ENCODE measurements around the gene EXOG.

EXOG gene

DNA sequence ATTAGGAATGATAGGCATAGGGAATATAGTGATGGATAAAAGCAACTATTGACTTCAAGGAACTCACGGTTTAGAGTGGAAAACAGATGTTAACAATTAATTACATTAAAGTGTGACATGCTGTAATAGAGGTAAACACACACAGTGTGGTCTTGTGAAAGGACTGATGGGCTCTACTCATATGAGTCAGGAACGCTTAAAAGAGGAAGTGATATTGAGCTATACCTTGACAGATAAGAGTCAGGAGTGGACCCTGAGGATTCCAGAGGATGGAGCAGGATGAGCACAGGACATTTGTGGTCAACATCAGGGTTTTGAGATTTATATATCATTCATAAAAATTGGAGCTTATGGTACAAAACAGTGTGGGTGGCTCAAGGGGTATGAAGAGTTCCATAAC lies 11.0 kb downstream of the EXOG start:
- DNase-seq (ENCODE audit: low read depth in 2 of 3, low spot score in 2 of 3), result no peak

DNA sequence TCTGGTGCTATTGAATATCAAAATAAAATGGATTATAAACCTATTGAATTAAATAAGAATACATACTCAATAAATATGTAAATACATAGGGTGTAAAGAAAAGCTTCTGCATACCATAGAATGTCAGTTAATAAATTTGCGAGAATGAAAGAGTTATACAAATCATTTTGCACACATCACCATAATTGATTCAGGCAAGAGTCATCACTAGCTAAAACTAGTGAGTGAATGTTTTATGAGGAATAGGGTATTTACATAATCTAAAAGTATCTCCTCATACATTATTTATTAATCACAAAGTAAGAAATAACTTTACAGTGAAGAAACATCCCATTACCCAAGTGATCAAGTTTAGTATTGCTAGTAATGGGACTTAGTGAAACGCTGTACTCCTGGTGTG lies 13.6 kb downstream of the EXOG start:
- no peak for DNase-seq (ENCODE audit: low read depth in 2 of 3, low spot score in 2 of 3)

DNA sequence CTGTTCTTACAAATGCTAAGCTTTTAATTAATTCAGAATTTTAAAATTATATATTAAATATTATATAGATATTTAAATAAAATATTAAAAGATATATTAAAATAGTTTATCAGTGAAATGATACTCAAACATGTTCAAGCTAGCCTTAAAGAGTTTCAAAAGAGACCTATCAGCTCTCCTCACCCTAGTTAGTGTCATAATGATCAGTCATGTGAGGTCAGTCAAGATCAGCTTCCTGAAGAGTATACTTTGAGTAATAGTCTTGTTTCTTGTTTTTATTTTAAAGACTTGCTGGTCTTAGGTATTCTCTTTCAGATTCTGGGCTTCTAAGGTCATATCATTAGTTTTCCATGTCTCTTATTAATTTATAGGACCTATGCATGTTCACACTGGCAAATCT lies 14.5 kb downstream of the EXOG start:
- no peak for DNase-seq (ENCODE audit: low read depth in 2 of 3, low spot score in 2 of 3)

DNA sequence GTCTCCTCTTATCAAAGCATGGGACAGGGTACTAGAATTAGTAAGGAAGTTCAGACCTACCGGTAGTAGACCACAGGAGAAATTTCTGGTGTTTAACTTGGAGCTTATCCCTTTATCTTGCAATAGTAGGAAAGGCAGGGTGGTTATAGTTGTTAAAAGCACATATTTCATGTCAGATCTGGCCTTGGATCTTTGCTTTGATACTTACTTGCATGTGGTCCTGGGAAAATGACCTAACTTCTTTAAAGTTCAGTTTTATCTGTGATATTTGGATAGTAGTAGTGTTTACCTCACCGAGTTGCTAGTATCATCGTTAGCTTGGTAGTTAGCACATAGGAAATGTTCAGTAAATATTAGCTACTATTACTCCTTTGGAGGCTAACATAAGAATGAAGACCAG lies 15.4 kb downstream of the EXOG start:
- DNase-seq (ENCODE audit: low read depth in 2 of 3, low spot score in 2 of 3), result no peak

DNA sequence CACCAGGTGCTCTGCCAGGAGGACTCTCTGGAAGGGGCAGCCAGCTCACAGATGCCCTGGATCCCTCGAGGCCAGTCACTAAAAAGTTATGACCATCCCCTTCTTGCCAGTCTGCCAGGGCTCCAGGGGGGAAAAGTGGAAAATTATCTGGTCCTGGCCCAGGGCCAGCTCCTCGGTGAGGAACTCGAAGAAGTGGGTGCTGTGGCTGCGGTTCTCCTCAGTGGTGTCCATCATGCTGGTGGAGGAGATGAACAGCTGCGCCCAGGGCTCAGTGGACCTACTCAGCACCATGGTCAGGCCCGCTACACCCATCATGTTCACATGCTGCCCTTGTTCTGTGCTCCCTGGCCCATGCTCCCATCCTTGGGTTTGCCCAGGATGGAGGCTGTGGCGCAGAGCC lies 19.2 kb downstream of the EXOG start:
- no peak for DNase-seq (ENCODE audit: low read depth in 2 of 3, low spot score in 2 of 3)

DNA sequence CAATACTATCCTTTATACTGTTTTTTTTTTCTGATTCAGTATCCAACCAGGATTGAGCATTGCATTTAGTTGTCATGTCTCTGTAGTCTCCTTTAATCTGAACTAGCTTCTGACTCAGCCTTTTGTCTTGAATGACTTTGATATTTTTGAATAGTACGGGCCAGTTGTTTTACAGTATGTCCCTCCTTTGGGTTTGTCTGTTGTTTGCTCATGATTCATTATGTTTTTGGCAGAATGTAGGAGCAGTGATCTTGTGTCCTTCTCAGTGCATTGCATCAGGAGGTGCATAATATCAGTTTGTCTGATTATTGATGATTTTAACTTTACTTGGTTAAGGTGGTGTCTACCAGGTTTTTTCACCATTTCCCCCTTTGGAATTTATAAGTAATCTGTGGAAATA lies 20.5 kb downstream of the EXOG start:
- no peak for DNase-seq (ENCODE audit: low read depth in 2 of 3, low spot score in 2 of 3)

DNA sequence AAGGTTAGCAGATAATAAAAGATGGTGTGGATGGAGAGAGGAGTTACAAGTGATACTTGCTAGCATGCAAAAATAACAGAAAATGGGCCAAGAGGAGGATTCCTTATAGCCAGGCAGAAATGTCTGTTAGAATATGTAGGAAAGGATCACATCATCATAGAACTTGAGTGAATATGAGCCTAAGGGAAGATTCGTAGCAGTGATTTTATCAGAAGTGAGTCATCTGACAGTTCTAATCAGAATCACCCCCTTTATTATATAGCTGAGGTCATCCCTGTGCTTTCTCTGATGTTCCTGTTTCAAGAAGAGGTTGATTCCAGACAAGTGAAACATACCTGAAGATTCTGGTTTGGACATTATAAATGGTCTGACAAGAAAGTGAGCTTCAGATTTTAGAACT lies 22.9 kb downstream of the EXOG start:
- no peak for DNase-seq (ENCODE audit: low read depth in 2 of 3, low spot score in 2 of 3)

DNA sequence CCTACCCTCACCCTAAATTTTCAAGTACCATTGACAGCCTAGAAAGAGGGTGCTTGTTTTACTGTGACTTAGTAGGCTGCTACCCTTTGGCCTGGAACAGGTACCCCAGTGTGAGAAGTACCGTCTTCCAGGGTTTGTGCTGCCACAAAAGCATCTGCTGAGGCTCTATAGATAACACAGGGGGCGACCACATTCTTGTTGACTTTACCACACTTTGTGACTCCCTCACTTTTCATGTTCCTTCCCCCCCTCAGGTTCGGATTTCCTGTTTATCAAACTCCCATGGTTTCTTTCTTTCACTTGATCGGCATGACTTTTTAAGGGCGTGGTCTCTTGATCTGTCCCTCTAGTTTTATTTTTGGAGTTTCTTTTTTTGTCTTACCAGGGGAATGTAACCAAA lies 23.5 kb downstream of the EXOG start:
- DNase-seq (ENCODE audit: low read depth in 2 of 3, low spot score in 2 of 3), result no peak

DNA sequence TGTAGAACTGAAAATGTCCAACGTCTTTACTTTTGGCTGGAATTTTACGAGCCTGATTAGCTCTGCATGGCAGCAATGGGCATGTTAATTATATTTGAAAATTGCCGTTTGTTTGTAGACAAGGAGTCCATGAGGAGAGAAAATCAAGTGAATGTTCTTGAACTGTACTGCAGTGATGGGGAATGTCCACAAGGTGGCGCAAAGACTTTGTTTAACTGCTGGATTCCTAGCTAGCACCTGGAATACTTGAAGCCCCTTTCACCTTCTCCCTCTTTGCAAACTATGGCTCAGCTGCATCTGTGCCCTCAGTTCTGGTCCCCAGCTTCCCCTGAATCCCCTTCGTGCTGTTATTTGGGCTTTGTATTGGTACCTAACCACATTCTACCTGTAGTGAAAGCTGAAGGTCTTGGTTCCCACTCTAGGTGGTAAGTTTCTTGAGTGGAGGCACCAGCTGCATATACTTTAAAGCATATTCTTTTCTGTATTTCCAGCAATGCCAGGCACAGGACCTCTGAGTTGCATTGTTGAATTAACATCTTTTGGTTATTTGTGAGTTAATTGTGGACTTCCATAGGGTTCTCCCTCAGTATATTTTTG lies 25.3 kb downstream of the EXOG start:
- DNase-seq (ENCODE audit: low read depth in 2 of 3, low spot score in 2 of 3), result peak in 2 of 3 experiments; percentile 21 to 25

DNA sequence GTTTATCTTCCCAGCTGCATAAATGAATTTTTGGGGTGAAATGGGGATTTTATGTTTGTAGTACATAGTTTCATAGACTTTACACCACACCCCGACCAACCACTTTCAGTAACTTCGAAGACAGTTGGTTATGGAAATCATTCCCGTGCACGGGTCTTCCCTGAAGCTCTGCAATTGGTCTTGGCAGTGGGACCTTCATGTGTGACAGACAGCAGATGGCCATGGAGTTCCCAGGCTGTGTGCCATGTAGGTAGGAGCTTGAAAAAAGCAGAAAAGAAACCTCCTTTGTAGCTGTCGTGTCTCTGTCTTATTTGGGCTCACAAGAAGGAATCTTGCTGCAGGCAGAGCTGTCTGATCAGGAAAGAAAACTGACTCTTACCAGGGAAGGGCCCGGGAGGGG lies 25.9 kb downstream of the EXOG start:
- DNase-seq (ENCODE audit: low read depth in 2 of 3, low spot score in 2 of 3), result no peak

DNA sequence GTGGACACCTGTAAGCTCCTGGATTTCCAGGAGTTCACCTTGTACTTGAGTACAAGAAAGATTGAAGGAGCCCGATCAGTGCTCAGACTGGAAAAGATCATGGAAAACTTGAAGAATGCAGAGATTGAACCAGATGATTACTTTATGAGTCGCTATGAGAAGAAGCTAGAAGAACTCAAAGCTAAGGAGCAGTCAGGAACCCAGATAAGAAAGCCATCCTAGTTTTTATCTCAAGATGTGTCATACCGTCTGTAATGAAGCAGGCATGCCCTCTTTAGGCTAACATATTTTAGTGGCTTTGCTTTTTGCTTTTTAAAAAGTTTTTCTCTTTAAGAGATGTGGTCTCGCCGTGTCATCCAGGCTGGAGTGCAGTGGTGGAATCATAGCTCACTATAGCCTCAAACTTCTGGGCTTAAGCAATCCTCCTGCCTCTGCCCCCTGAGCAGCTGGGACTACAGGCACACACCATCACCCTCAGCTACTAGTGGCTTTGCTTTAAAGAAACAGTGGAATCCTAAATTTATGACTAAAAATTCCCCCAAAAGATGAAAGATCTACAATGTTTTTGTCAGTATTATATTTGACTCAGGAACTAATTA lies 28.1 kb downstream of the EXOG start:
- DNase-seq (ENCODE audit: low read depth in 2 of 3, low spot score in 2 of 3), result no peak

DNA sequence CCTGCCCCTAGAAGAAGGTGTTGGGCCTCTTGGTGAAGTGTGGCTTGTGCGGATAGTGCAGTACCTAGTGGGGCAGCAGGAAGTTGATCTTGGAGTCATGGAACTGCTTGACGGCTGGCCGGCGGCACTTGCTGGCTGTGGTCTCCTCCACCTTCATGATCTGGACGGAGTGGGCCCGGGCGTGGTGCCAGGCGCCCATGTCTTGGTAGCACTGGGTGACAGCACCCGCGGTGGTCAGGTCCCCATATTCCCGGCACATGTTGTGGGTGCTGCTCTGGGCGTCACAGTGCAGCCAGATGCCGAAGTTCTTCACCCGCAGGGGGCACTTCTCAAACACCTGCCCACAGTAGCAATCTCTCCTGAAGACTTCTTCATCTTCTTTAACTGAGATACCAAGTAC lies 30.7 kb downstream of the EXOG start:
- no peak for DNase-seq (ENCODE audit: low read depth in 2 of 3, low spot score in 2 of 3)

DNA sequence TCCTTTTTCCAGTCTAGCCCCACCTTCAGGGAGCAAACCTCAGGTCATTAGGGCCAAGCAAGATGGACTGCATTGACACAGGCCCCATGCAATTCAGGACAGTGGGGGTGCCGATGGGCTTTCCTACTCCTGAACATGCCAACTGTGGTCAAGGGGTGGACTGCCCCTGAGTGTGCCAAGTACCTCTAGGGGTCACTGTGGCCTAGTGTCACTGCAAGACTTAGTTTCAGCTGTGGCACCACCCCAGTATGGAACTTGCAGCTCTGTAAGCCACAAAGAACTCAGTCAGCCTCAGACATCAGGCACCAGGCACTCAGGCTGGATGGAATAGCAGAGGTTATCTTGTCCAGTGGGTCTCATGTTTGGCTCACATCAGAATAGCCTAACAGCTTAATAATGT lies 32.3 kb downstream of the EXOG start:
- DNase-seq (ENCODE audit: low read depth in 2 of 3, low spot score in 2 of 3), result no peak

DNA sequence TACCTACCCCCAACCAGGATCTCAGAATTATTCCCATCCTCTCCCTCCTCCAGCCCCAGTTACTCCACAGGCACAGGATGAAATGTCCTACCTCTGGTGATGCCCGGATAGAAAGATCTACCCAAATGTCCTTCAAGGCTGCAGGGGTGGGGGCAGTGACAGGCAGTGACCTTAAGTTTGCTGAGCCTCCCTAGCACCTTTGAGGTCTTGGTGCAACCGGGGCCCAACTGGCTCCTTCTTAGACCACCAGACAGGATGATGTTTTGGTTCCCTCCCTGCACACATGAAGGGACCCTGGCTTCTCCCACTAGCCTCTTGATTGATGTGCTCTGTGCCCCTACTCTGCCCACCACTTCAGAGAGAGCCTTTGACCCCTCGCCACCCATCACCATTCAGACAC lies 36.4 kb downstream of the EXOG start:
- DNase-seq (ENCODE audit: low read depth in 2 of 3, low spot score in 2 of 3), result no peak

DNA sequence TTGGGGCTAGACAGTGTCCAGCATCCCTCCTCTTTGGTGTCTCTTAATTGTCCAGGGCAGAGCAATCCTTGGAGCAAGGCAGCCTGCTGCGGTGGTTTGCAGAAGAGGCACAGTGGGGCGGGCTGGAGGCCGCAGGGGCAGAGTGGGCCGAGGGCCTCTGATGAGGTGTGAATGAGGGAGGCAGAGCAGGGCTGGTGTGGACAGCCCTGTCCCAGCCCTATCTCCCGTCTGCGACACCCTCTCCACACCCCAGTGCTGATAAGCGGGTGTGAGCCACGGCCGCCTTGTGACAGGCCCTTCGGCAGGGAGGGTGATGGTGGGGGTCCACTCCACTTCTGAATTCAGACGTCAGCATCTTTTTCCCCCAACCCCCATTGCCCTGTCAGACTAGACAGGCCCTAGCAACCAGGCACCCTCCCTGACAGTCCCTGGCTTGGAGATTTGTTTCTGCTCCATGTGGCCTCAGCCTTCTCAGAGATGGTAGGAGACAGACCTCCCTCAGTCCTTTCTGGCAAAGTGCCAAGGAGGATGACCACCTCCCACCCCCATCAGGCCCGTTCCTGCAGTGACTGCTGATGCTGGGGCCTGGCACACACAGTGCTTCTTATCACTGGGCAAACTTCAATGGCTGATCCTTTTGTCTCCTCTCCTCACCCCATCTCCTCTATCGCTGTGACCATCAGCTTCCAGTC lies 37.3 kb downstream of the EXOG start:
- DNase-seq (ENCODE audit: low read depth in 2 of 3, low spot score in 2 of 3), result no peak

DNA sequence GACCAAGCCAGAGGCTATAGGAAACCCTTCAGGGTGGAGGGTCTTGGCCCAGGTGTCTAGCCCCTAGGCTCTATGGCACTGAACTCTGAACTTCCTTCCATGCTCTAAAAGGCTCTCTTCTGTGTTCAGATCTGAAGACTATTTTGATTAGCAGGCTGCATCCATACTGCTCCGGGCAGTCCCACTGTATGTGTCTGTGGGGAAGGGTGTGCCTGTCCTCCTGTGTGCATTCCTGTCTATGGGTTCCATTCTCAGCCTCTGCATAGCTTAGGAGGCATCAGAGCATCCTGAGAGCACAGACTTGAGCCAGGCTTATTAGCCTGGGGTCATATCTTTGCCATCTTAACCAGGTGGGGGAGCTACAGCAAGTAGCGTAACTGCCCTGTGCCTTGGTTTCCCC lies 38.0 kb downstream of the EXOG start:
- DNase-seq (ENCODE audit: low read depth in 2 of 3, low spot score in 2 of 3), result no peak

DNA sequence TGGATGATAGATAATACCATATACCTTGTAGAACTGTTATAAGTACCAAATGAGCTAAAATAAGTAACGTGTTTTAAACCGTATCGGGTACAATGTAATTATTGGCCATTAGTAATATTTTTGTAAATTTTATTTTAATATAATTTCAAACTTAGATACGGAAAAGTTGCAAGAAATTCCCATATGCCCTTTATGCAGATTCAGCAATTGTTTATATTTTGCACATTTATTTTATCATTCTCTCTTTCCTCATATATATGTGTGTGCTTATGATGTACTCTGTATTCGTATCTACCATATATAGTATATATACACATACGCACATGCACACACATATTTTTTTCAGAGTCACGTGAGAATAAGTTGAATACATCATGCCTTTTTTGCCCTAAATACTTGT lies 38.5 kb downstream of the EXOG start:
- DNase-seq (ENCODE audit: low read depth in 2 of 3, low spot score in 2 of 3), result no peak

DNA sequence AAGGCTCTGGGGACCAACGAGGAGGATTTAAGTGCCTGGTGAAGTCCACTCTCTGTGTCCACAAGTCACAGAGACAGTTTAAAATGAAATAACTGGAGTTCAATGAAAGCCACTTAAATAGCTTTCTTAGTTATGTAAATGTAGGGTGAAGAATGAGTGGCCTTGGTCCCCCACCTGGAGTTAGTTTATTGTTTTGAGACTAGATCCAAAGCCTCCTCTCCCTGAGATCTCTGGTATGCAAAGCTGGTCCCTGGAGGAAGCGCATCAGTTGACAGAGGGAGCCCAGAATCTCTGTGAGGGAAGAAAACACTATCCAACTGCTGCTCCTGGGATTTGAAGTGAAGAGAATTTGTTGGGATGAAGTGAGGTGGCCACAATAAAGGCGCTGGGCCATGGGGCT lies 40.5 kb downstream of the EXOG start:
- no peak for DNase-seq (ENCODE audit: low read depth in 2 of 3, low spot score in 2 of 3)

DNA sequence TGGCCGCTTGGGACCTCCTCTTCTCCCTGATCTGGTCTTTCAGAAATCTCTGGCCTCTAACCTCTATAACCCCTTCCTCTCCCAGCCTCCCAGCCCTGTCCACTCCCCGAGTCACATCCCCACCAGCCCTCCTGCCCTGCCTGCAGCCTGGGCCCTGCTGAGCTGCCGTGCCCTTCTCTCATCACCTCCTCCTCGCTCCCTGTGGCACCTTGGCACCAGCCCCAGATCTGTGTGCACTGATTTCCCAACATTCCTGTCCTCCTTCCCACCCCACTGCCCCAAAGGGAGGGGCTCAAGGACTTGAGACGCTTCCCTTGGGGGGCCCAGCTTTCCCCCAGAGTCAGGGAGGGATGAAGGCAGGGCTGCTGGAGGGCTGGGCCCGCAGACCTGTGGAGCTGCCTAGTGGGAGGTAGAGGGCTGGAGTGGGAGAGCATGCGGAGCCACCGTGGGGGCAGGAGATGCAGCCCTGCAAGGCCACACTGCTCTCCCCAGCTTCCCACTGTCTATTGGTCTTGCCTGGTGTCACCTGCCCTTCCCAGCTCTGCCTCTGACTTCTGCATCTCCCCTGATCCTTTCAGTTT lies 42.7 kb downstream of the EXOG start:
- DNase-seq (ENCODE audit: low read depth in 2 of 3, low spot score in 2 of 3), result no peak

DNA sequence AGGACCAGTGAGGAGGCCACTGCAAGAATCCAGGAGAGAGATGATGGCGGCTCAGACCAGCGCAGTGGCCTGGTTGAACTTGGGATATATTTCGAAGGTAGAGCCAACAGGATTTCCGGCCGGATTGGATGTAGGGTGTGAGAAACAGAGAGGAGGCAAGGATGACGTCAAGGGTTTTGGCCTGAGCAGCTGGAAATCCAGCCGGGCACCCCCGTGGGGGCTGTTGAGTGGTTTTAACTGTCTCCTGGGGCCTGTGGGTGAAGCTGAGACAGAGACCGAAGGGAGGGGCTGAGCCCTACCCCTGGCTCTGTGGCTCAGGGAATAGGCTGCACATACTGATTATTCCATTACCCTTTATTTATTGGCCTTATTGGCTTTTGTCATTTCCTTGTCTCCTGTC lies 45.7 kb downstream of the EXOG start:
- no peak for DNase-seq (ENCODE audit: low read depth in 2 of 3, low spot score in 2 of 3)

DNA sequence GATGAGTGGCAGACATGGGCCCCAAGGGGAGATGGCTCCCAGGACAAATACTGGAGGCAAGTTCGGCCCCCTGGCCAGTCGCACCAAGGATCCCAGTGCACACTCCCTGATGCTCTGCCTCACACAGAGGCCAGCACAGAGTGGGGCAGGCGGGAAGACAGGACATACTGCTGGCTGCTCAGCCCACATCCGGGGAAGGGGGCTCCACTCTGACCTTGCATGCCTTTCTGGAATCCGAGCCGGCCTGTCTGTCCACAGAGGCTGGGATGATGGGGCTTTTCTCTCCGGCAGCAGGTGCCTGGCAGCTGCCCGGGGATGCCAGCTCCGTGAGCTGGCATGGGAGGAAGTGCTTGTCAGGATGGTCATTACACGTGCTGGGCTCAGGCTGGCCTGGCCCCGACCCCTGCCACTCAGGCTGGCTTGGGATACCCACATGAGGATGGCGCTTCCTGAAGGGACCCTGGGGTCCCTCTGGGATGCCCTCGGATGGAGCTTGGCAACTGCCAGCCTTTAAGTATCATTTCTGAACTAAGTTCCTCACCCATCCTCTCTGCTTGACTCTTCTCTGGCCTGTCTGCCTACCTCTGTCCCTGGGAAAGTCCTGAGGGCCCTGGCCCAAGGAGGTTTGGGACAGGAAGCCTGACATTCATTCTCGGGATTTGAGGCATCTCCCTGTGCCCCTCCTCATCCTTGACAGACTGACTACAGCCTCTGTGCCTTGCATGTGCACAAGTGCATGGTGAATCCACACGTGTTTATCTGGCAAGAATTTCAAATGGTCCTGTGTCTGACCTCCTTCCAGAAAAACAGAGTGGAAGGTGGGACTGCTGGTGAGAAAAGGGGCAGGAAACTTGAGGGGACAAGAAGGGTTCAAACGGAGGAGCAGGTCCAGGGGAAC lies 46.5 kb downstream of the EXOG start:
- no peak for DNase-seq (ENCODE audit: low read depth in 2 of 3, low spot score in 2 of 3)

DNA sequence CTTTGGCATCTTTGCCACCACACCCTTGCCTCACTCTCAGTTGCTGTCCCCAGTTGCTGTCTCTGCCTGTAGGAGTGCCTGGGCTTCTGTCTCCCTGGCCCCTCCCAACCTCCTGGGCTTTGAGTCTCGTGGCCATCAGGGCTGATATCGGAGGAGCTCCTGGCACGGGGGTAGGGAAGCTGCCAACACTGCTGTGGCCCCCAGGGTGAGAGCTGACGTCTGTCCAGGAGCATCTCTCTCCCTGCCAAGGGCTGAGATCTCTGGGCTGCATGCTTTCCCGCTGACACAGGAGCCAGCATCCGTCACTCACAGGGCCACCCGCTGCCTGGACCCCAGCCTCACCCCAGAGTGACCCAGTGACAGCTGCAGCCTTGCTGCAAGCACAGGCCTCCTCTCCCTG lies 47.4 kb downstream of the EXOG start:
- no peak for DNase-seq (ENCODE audit: low read depth in 2 of 3, low spot score in 2 of 3)
